ENCODE results near the gene SAE1.

The SAE1 gene

DNA sequence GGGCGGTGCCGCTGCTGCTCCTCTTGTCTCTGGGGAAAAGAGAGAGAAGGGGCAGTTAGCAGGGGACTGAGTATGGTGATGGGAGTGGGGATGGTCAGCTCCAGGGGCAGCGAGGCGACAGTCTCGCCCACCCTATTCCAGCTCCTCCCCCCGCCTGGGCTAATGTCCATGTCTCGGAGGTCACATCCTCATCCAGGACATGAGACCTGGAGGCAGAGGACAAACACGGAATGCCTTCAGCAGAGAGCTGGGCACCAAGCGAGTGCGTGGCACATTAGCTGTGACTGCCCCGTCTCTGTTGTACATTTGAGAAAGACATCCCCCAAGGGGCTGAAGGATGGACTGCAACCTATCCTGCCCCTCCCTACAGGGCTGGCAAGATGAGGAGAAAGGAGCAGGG is 91.3 kb downstream of the SAE1 start:
- DNase-seq = no peak

DNA sequence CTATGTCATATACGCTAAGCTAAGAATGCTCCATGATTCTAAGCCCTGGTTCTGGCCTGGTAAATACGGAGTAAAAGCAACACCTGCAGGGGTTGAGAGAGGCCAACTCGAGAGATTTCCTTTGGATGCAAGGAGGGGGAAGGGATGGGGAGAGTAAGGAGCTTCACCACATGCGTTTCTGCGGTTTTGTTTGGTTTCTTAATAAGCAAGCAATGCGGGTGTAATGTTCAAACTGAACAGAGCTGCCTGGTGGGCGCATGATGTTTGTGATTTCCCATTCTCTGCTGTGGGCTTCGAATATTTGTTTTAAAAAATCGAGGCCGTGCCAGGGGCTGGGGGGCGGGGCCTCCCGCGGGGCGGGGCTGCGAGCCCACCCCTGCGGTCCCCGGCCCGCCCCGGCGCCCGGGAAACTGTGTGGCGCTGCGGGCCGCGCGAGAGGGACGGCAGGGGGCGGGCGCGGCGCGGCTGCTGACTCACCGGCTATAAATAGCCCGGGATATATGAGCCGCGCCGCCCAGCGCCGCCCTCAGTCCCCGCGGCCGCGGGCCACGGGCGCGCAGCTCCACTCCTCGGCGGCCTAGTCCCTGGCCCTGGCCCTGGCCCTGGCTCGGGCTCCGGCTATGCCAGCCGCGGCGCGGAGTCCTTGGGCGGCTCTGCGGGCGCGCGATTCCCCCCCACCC is 95.3 kb downstream of the SAE1 start:
- DNase-seq = peak in 1 of 2 experiments; percentile 41

GRCh38 chr19:47226426-47227351 is 96.1 kb downstream of the SAE1 start:
- no peak for DNase-seq

GRCh38 chr19:47227352-47228167 is 96.9 kb downstream of the SAE1 start:
- no peak for DNase-seq

GRCh38 chr19:47228168-47228936 is 97.7 kb downstream of the SAE1 start:
- DNase-seq = no peak

GRCh38 chr19:47228937-47229675 is 98.5 kb downstream of the SAE1 start:
- DNase-seq = peak in 1 of 2 experiments; percentile 5

DNA sequence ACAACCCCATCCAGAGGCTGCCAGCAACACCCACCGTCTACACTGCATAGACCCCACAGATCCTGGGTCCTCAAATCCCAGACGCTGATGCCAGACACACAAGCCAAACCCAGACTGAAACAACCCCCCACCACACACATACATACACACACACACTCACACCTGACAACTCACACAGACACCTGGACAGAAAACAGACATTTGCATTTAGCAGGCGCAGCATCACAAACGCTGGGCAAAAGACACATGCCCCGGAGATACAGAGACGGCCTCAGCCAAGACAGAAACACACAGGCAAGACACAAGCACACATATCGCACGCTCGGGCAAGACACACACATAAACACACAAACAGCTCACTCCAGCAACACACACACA is 99.0 kb downstream of the SAE1 start:
- DNase-seq = no peak

- DNase-seq = no peak
Measured at GRCh38 chr19:47230054-47230920, 99.7 kb downstream of the SAE1 start.

GRCh38 chr19:47230921-47231214 is 100.2 kb downstream of the SAE1 start, which contains the start of gene BBC3:
Gene BBC3 (minus strand): TSS chr19:47231199. CDS start chr19:47228431, 2,768 bp downstream.
- DNase-seq = no peak

DNA sequence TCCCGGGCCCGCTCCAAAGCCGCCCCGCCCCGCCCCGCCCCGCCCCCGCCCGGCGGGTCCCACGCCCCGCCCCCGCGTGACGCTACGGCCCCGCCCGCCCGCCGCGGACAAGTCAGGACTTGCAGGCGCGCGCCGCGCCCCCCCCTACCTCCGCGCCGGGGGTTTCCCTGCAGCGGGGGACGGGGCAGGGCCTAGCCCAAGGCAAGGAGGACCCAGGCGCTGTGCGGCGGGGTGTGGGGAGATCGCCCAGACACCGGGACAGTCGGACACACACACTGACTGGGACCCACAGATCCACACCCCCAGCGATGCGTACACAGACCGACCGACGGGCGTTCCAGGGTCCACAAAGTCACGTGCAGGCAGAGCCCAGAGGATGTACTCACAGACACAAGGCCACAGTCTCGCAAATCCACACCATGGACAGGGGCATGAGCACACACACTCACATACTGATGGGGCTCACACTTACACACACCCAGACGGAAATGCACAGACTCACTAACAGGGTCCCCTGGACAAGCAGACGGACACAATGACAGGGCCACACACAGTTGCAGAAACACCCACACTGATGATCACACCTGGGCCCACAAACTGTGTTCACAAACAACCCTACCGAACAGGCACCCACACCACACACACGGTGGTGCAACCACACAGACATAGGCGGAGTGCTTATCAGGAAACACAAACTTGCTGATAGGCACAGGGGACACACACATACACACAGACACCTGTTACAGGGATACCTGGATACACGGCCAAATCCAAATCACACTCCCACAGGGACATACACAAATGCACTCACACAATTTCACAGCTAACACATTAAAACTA is 100.8 kb downstream of the SAE1 start:
- DNase-seq = peak in 1 of 2 experiments; percentile 6

DNA sequence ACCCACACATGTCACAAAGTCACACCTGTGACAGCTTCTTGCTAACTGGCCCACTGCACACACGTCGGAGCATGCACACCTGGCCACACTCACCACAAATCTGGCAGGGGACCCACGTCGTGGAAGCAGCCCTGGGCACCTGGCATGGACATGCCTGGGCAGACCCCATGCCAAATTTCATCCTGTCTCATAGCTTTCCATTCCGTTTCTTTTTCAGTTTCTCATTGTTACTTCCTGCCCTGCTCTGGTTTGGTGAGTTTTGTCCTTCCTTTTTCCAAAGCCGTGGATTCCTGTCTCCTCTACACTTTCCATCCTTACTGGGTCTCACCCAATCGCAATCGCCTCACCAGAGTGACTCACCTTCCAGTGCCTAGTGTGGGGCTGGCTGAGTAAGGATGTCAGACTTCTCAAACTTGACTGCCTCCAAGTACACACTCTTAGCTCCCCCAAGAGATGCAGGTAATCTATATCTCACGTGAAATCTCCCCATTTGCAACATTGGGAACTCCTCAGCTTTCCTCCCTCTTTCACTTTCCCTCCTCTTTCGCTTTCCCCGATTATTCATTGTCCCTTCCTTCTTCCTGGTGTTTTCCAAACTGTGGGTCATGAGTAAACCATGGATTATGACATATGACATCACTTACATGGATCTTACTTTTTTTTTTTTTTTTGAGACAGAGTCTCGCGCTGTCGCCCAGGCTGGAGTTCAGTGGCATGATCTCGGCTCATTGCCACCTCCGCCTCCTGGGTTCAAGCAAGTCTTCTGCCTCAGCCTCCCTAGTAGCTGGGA is 102.0 kb downstream of the SAE1 start:
- no peak for DNase-seq

- no peak for DNase-seq
Measured at GRCh38 chr19:47236072-47236675, 105.5 kb downstream of the SAE1 start.

DNA sequence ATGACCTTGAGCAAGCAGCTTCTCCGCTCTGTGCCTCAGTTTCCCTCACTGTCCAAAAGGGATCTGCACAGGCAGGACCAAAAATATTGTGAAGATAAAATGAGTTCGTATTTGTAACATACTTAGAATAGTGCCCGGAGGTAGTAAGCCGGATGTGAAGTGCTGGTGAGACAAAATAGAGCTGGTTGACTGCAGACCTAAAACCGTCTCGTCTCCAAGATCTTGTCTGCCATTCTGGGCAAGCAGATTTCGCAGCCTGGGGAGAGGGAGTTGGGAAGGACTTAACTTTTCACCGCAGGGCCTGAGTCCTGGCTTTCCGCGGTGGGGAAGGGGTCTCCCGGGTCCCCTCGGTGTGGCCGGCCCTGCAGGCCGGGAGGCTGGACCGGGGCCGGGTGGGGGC is 108.5 kb downstream of the SAE1 start:
- DNase-seq = no peak

GRCh38 chr19:47239610-47240296 is 109.1 kb downstream of the SAE1 start:
- peak; percentile 67 to 74 for DNase-seq

- DNase-seq = no peak
Measured at GRCh38 chr19:47240556-47240955, 109.9 kb downstream of the SAE1 start.

GRCh38 chr19:47240996-47241918 is 110.6 kb downstream of the SAE1 start:
- DNase-seq = peak in 1 of 2 experiments; percentile 6

Data from cerebellar nuclear complex (tissue), 1 donor.